ENCODE measurements around the gene IGLL5.

The IGLL5 gene

GRCh38 chr22:22887621-22888503 is at the start of gene IGLL5:
Gene IGLL5 (plus strand): TSS chr22:22887816. CDS start chr22:22888054, 238 bp downstream.
- FAIRE-seq = no peak

DNA sequence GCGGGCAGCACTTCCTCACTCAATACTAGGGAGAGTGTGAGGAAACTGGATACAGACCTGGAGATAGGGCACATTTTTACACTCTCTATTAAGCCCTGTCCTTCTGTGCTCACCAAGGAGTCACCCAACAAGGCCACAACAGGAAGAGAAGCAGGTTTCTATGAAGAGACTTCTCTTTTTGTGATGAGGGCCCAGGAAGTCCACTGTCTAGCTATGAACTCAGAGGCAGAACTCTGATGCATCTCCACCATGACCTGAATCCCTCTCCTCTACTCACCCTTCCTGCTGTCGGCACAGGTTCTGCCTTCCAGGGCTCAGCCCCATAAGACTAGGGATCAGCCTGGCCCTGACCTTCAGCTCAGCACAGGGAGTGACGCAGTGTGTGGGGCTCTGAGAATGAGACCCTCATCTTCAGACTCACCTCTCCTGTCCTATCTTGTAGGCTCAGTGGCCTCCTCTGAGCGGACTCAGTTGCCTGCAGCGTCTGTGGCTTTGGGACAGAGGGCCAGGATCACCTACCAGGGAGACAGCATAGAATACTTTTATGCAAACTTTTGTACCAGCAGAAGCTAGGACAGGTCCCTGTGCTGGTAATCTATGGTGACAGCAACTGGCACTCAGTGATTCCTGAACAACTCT is 49.3 kb upstream of the IGLL5 start:
- no peak for FAIRE-seq

DNA sequence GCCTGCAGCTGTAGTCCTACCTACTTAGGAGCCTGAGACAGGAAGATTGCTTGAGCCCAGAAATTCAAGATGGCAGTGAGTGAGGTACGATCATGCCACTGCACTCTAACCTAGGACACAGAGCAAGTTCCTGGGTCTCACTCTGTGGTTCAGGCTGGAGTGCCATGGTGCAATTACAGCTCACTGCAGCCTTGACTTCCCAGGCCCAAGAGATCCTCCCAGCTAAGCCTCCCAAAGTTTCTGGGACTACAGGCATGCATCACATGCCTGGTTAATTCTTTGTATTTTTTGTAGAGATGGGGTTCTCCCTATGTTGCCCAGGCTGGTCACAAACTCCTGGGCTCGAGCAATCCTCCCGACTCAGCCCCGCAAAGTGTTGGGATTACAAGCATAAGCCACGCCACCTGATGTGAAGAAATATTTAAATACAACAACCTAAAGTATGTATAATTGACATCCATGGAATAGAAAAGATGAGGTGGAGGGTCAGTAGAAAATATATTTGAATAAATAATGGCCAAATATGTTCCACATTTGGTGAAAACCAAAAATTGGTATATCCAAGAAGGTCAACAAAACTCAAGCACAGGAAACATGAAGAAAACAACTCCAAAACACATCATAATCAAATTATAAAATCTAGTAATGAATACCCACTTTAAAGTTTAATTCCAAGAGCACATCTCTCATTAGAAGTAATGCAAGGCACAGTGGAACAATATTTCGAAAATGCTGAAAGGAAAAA is 47.9 kb upstream of the IGLL5 start:
- no peak for FAIRE-seq

DNA sequence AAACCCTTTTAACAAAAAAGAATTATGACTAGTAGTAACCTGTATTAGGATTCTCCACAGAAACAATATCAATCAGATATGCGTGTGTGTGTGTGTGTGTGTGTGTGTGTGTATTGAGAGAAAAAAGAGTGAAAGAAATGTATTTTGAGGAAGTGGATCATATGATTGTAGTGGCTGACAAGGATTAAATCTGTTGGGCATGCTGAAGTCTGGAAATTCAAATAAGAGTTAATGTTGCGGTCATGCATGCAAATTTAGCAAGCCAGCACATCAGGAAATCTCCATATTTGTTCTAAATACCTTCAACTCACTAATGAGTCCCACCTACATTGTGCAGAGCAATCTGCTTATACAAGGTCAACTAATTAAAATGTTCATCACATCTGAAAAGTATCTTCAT is 46.8 kb upstream of the IGLL5 start:
- FAIRE-seq = no peak

DNA sequence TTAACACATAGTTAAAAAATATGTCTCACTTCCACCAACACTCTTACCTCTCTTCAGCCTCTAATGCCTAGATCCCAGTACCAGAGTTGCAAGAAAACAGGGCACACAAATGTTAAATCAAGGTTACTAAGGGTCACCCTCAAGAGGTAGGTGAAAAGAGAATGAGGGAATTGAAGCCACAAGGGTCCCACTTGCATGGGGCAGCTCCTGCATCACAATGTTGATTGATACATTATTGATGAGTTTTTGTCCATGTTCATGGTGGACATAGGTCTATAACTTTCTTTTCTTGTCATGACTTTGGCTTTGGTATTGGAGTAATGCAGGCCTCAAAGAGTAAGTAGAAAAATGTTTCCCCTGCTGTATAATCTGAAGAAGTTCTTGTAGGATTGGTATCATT is 46.0 kb upstream of the IGLL5 start:
- no peak for FAIRE-seq

DNA sequence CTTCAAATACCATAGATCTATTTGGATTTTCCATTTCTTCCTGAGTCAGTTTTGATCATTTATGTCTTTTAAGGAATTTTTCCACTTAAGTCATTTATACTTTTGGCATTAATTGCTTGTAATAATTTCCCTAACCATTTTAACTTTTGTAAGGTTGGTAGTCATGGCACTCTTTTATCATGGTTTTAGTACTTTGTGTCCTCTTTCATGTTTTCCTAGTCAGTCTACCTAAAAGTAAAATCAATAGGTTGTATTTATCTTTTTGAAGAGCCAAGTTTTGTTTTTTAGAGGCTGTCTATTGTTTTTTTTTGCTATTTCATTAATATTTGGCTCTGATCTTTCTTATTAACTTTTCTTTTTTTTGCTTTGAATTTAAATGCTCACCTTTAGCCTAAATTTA is 45.5 kb upstream of the IGLL5 start:
- no peak for FAIRE-seq

DNA sequence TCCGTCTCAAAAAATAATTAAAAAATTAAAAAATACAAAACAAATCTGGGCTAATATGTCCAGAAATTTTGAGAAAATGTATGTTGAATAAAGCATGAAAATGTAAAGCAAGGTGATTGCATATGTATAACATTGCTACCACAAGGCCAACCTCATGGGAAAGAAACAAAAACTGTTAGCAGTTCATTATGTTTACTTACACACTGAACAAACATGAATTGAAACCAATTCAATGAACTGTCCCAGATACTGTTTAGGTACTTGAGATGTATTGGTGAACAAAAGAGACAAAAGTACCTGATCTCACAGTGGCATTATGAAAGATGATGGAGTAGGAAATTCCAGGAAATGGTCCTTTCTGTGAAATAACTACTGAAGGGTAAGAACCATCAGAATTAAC is 43.8 kb upstream of the IGLL5 start:
- no peak for FAIRE-seq

DNA sequence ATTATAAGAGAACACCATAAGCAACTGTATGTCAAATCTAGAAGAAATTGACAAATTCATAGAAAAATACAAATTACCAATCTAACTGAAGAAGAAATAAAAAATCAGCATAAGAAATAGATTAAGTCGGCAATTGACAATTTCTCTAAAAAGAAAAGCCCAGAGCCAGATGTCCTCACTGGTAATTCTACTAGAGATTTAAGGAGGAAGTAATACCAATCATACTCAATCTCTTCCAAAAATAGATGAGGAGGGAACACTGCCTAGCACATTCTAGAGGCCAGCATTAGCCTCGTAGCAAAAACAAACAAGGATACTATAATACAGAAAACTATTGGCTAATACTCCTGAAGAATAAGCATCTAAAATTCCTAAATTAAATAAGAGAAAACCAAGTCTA is 40.4 kb upstream of the IGLL5 start:
- FAIRE-seq = no peak

GRCh38 chr22:22848364-22848866 is 39.2 kb upstream of the IGLL5 start:
- no peak for FAIRE-seq

GRCh38 chr22:22849640-22850610 is 37.7 kb upstream of the IGLL5 start:
- no peak for FAIRE-seq

GRCh38 chr22:22851969-22852368 is 35.6 kb upstream of the IGLL5 start:
- no peak for FAIRE-seq

GRCh38 chr22:22853713-22854112 is 33.9 kb upstream of the IGLL5 start:
- FAIRE-seq = no peak

- FAIRE-seq = no peak
Measured at GRCh38 chr22:22854466-22854865, 33.1 kb upstream of the IGLL5 start.

DNA sequence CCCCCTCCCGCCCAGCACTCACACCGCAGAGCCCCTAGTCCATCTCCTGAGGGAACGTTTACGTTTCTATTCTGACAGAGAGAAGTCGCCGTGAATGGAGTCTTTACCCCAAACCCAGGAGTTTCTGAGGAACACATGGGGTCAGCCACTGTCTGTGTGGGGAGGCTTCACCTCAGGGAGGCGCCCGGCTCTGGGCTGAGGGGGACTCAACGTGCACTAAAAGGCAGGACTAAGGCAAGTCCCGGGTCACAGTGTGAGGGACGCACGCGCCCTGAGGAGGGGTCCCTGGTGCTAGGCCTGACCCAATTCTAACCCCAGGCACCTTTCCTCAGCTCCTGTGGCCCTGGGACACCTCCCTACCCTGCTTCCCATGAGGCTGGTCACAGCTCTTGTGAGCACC is 32.5 kb upstream of the IGLL5 start:
- no peak for FAIRE-seq

GRCh38 chr22:22855617-22856308 is 31.9 kb upstream of the IGLL5 start:
- FAIRE-seq = no peak

GRCh38 chr22:22856364-22856763 is 31.3 kb upstream of the IGLL5 start:
- FAIRE-seq = no peak

DNA sequence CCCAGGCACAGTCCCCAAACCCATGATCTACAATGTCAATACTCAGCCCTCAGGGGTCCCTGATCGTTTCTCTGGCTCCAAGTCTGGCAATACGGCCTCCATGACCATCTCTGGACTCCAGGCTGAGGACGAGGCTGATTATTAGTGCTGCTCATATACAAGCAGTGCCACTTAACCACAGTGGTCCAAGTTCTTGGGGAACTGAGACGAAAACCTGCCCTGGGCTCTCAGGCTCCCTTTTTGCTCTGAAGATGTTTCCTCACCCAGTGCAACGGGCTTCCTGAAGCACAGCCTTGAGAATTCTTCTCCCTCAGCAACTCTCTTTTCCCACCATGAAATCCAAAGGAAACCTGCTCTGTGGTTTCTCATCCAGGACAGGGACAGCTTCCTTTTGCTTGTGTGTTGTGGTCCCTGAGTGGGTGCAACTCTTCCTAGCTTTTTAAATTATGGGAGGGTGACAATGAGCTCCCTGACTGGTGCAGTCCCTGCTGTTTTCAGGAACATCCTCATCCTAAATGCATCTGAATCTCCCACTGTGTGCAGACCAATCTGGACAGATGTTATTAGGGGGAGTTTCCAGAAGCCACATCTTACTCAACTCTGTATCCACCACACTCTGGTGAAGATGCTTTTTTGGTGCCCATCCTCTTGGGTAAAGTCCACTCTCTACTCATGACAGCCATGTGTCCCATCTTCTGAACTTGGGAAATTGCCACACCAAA is 30.6 kb upstream of the IGLL5 start:
- FAIRE-seq = no peak

GRCh38 chr22:22857607-22858558 is 29.7 kb upstream of the IGLL5 start:
- no peak for FAIRE-seq

GRCh38 chr22:22858559-22858937 is 29.1 kb upstream of the IGLL5 start:
- FAIRE-seq = no peak

DNA sequence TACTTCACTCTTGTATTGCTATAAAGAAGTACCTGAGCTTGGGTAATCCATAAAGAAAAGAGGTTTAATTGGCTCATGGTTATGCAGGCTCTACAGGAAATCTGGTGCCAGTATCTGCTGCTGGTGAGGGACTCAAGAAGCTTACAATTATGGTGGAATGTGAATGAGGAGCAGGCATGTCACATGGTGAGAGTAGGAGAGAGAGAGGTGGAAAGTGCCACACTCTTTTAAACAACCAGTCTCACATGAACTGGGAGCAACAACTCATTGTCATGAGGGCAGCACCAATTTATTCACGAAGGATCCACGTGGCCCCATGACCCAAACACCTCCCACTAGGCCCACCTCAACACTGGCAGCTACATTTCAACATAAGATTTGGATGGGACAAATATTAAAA is 24.6 kb upstream of the IGLL5 start:
- FAIRE-seq = no peak
